ENCODE measurements around the gene MGLL. TPM values are rescaled to one million over a fixed set of nuclear protein-coding genes. Genes with fewer than 3 reads are reported as not detected.

The MGLL gene
- total RNA-seq: 45.7 TPM
- long read RNA-seq, full-length matches to known transcripts: 78 of 183 reads
- long read RNA-seq, partial matches to known transcripts: 4 of 183 reads
- long read RNA-seq, other reads (novel, unspliced or antisense): 101 of 183 reads

GRCh38 chr3:127822041-127822681 is at the start of gene MGLL:
MGLL (minus strand) TSS chr3:127822515; CDS start chr3:127822318, 197 bp downstream.
- intact Hi-C loops (cut with DNase I): loop anchor here (2.0 to 5.0 kb wide), 3 partner anchors 35 to 125 kb away; no protein-coding TSS in a partner anchor
- no peak for DNase-seq (ENCODE audit: low spot score)

DNA sequence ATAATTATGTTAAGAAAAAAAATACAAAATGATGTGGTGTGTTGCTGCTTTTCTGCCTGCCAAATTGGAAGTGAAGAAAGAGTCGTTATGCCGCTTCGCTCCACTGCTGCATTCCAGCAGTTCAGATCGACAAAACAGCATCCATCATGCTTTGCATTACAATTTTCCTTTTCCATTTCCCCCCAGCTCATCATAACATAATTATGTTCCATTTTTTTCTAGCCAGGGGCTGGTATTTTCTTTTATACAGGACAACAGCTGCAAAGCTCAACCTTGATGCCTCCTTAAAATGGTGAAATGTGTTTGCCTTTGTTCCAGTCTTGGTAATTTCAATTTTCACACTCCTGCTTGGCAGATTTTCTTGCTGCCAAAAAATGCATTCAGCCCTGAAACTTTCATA is 47.8 kb upstream of the MGLL start:
- no peak for DNase-seq (ENCODE audit: low spot score)
- intact Hi-C loops (cut with DNase I): no loop called here

DNA sequence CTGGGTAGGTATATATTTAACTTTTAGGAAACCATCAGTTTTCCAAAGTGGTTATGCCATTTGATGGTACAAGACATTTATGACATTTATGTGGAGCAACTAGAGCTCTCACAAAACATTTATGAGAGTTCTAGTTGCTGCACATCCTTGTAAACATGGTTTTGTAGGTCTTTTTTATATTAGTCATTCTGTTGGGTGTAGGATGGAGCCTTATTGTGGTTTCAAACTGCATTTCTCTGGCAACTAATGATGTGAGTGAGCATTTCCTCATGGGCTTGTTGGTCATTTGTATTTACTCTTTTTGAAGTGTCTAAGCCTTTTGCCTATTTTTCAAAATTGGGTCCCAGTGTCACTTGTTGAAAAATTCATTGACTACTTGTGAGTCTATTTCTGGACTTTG is 45.7 kb upstream of the MGLL start:
- intact Hi-C loops (cut with DNase I): no loop called here
- no peak for DNase-seq (ENCODE audit: low spot score)

- no peak for DNase-seq (ENCODE audit: low spot score)
- intact Hi-C loops (cut with DNase I): no loop called here
Observed at GRCh38 chr3:127867412-127867811, 45.1 kb upstream of the MGLL start.

DNA sequence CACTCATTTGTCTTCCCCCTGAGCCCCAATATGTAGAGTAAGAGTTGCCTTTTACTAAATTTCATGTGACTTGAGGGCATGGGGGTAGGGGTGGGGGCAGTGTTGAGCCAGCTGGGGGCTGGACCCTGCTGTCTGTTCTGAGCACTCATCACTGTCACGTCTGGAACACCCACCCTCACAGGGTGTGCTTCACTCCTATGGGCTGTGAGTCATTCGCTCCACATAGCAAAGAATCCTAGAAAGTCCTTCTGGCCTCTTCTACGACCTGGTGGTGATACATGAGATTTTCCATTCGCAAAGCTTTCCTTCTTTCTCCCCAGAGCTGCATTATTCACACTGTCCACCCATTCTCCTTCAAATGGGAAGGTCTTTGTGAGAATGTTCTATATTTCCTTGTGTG is 43.6 kb upstream of the MGLL start:
- no peak for DNase-seq (ENCODE audit: low spot score)
- intact Hi-C loops (cut with DNase I): no loop called here

DNA sequence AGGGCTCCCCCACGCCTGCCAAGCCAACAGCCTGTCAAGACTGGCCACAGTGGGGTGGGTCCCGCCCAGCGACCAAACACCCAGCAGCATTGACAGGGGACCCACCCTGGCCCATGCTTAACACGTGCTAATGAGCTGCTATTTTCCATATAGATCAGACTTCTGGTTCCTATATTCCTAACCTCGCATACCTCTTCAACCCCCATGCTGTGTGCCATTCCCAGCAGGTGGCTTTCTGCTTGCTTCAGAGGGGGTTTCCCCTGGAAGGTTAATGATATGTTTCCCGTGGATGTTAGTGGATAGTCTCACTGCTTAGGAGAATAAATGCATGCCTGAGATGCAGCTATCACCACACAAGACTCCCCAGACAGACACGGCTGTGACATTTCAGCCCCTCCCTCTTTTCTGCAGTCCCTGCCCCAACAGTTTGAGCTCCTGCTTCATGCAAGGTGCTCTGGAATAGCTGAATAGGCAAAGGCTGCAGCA is 37.9 kb upstream of the MGLL start:
- DNase-seq (ENCODE audit: low spot score): no peak
- intact Hi-C loops (cut with DNase I): no loop called here

DNA sequence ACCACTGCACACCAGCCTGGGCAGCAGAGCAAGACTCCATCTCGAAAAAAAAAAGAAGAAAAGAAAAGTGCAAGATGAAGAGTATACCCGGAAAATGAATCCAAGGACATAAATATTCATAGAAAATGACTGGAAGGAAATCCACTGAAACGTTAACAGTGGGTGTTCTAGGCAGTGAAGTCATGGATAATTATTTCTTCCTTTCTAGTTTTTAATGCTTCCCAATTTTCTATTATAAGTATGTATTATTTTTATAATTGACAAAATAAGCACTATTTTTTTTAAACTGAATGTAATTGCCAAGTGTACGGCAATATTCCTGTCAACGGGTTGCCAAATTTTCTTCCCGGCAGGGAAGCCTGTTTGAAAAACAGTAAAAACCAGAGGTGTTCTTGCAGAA is 37.4 kb upstream of the MGLL start:
- intact Hi-C loops (cut with DNase I): no loop called here
- DNase-seq (ENCODE audit: low spot score): no peak

- no peak for DNase-seq (ENCODE audit: low spot score)
- intact Hi-C loops (cut with DNase I): no loop called here
Observed at GRCh38 chr3:127858937-127859336, 36.6 kb upstream of the MGLL start.

- DNase-seq (ENCODE audit: low spot score): no peak
- intact Hi-C loops (cut with DNase I): no loop called here
Observed at GRCh38 chr3:127858521-127858920, 36.2 kb upstream of the MGLL start.

DNA sequence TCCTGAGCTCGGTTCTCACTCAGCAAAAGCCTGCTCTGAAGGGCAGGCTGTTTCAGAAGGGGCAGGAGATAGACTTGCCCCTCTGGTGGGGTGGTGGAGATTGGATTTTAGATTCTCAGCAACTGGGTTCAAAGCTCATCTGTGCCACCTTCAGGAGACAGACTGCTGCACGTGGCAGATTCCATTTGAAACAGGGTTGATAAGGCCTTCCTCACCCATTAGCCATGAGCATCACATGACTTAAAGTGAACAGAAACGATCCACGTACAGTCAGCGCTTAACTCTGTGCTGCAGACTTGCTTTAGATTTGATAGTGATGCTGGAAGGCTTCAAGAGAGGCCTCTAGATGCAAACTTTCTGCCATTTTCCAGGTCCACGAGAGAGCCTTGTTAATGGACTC is 35.0 kb upstream of the MGLL start:
- DNase-seq (ENCODE audit: low spot score): no peak
- intact Hi-C loops (cut with DNase I): no loop called here

DNA sequence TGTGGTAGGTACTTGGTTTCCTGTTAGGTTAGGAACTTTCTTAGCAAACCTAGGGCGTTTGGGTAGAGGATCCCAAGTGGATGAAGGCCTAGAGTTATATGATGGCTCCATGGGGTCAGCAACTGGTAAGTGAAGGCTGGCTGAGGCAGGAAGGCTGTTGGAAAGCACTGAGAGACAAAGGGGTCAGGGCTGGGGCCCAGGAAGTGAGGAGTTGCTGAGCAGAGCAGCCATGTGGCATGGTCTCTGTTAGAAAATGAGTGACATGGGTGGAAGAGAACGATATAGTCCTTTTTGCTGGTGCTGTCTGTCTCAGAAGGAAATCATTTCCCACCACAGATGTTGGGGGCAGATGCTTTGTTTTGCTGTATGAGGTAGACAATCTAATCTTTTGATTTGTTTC is 34.5 kb upstream of the MGLL start:
- DNase-seq (ENCODE audit: low spot score): no peak
- intact Hi-C loops (cut with DNase I): no loop called here

DNA sequence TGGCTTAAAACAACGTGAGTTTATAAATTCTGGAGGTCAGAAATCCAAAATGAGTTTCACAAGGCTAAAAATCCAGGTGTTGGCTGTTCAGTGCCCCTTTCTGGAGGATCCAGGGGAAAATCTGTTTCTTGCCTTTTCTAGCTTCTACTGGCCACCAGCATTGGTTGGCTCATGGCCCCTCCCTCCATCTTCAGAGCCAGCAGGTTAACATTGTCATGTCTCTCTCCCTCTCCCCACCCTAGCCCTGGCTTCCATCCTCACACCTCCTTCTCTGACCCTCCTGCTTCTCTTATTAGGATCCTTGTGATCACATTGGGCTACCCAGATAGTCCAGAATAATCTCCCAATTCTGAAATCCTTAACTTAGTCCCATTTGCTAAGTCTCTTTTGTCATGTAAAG is 32.9 kb upstream of the MGLL start:
- no peak for DNase-seq (ENCODE audit: low spot score)
- intact Hi-C loops (cut with DNase I): no loop called here

DNA sequence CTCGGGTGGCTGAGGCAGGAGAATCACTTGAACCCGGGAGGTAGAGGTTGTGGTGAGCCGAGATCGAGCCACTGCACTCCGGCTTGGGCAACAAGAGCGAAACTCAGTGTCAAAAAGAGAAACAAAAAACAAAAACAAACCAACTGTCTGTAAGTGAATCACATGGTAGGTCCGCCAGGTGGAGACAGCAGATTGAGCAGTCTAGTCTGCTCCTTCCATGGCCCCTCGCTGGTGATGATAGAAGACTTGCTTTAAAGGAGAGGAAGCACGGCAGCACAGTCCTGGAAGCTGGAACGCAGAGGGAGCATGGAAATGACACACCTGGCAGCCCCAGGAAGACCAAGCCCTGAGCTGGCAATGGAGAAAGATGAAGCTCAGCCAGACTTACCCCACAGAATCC is 31.4 kb upstream of the MGLL start:
- intact Hi-C loops (cut with DNase I): no loop called here
- DNase-seq (ENCODE audit: low spot score): no peak

- DNase-seq (ENCODE audit: low spot score): no peak
- intact Hi-C loops (cut with DNase I): no loop called here
Observed at GRCh38 chr3:127851899-127852298, 29.6 kb upstream of the MGLL start.

GRCh38 chr3:127849368-127849767 is 27.1 kb upstream of the MGLL start:
- DNase-seq (ENCODE audit: low spot score): no peak
- intact Hi-C loops (cut with DNase I): no loop called here

GRCh38 chr3:127848131-127849129 is 26.1 kb upstream of the MGLL start:
- DNase-seq (ENCODE audit: low spot score): no peak
- intact Hi-C loops (cut with DNase I): no loop called here

GRCh38 chr3:127847236-127847720 is 25.0 kb upstream of the MGLL start:
- no peak for DNase-seq (ENCODE audit: low spot score)

DNA sequence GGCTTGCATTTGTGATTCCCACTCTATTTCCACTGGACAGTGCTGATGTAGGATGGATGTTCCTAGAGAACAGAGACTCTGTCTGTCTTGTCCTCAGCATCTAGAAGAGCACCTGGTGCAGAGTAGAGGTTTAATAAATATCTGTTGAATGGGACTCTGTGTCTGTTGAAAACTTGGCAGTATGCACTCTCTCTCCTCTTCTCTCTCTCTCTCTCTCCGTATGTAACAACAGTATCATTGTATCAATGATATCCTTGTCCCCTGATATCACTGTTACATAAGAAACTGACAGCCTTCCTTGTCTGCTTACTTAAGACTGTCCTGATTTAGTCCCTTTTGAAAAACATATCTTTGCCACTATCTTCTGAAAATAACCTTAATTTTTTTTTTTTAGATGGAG is 24.3 kb upstream of the MGLL start:
- intact Hi-C loops (cut with DNase I): no loop called here
- no peak for DNase-seq (ENCODE audit: low spot score)

More at GRCh38 chr3:127847236-127847720, 25.0 kb upstream of the MGLL start:
- intact Hi-C loops (cut with DNase I): no loop called here

DNA sequence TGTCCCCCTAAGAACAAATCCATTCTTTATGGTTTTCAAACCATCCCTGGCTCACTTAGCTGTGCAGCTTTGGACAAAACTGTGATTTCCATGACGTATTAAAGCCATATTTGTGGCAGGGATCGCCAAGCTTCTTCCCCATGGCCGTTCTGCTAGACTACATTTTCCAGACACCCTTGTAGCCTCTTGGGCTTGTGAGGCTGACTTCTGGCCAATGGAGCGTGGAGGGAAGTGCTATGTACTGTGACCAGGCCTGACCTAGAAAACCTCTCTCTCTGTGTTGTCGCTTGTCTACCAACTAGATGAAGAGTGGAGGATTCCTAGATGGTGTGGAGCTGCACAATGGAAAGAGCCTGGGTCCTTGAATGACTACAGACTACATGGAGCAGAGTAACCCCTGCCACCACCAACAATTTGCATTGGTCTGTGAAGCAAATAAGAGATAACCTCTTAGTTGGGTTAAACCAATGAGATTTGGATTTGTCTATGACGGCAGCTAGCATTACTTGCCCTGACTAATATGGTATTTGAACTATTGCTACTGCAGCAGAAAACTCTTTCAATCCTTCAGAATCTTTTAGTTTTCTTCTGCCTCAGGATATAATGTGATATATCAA is 22.1 kb upstream of the MGLL start:
- DNase-seq (ENCODE audit: low spot score): no peak
- intact Hi-C loops (cut with DNase I): no loop called here

- DNase-seq (ENCODE audit: low spot score): no peak
- intact Hi-C loops (cut with DNase I): no loop called here
Observed at GRCh38 chr3:127840671-127841070, 18.4 kb upstream of the MGLL start.

Data from cardiac septum (tissue), 1 donor.